Measurements from ENCODE around the gene PHOSPHO1. TPM values are rescaled to one million over a fixed set of nuclear protein-coding genes. Genes with fewer than 3 reads are reported as not detected.
"Not testable (repeated sequence)": the region's sequence is repeated elsewhere in the genome, so short reads cannot be mapped to it uniquely, and the experiment has no call there.

The PHOSPHO1 gene
- total and polyA plus RNA-seq, 9 donors, result 0.23 to 0.92 (median 0.25) TPM; not detected in 5

DNA sequence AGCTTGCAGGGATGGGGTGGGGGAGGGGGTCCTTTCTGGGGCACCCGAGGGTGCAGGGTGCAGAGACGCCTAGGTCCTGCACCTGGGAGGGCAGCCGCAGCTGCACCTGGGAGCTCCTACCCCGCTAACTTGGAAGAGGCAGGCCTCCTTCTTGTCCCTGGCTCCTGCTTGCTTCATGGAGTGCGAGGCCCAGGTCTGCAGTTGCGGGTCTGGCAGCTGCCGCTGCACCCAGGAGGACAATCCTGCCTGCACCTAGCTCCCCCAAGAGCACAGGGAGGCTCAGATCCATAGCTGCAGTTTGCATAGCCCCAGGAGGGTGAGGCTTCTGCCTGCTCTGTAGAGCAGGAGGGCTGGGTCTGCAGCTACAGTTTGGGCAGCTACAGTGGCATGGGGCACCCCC lies 46.8 kb downstream of the PHOSPHO1 start:
- peaks cover 0 to under 1% of the 10 kb centered on the region in 2 donors for H3K9me3 ChIP-seq
- TF ChIP-seq EP300 (IDR thresholded peaks at IDR 0.05), result no peak
- TF ChIP-seq POLR2A (IDR thresholded peaks at IDR 0.05), result no peak
- TF ChIP-seq, protein P1, sequence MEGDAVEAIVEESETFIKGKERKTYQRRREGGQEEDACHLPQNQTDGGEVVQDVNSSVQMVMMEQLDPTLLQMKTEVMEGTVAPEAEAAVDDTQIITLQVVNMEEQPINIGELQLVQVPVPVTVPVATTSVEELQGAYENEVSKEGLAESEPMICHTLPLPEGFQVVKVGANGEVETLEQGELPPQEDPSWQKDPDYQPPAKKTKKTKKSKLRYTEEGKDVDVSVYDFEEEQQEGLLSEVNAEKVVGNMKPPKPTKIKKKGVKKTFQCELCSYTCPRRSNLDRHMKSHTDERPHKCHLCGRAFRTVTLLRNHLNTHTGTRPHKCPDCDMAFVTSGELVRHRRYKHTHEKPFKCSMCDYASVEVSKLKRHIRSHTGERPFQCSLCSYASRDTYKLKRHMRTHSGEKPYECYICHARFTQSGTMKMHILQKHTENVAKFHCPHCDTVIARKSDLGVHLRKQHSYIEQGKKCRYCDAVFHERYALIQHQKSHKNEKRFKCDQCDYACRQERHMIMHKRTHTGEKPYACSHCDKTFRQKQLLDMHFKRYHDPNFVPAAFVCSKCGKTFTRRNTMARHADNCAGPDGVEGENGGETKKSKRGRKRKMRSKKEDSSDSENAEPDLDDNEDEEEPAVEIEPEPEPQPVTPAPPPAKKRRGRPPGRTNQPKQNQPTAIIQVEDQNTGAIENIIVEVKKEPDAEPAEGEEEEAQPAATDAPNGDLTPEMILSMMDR (IDR thresholded peaks at IDR 0.05), result no peak
- intact Hi-C loops (cut with DNase I), result no loop called here

DNA sequence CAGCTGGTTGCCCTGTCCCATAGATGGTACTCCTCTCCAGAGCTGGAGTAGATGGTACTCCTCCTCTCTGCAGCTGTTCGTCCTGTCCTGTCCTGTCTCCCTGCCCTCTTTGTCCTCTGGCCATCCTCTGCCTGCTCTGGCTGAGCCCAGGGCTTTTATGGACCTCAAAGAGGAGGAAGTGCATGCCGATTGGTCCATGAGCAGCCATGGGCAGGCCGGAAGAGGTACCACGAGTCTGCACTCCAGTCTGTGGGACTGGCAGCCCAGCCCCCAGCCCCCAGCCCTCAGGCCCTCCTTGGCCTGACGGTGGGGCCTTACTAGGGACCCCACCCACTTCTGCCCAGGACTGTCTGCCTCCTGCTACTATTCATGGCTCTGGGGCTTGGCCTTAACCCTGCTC lies 47.2 kb downstream of the PHOSPHO1 start:
- no peak for DNase-seq
- no peaks in the 10 kb centered on the region for H3K4me1 ChIP-seq (ENCODE audit: insufficient read depth)
- TF ChIP-seq, protein P1 (IDR thresholded peaks at IDR 0.05), result no peak
- TF ChIP-seq EP300 (IDR thresholded peaks at IDR 0.05) (no peak), POLR2A (IDR thresholded peaks at IDR 0.05) (no peak)
- 78 to 92% (median 79%) methylated on average over 5 of the region's 5 CpGs for WGBS, 3 donors
- intact Hi-C loops (cut with DNase I), result no loop called here
- no peak overlapping the region for H3K27ac ChIP-seq
- H3K9me3 ChIP-seq, result peaks cover 0 to 3% of the 10 kb centered on the region in 2 donors
- no peaks in the 10 kb centered on the region for H3K36me3 ChIP-seq
- H3K27me3 ChIP-seq, result no peaks in the 10 kb centered on the region
- H3K4me3 ChIP-seq, result no peak overlapping the region

More for the DNA sequence above, 46.8 kb downstream of the PHOSPHO1 start:
- Histone ChIP-seq H3K27ac (no peak overlapping the region), H3K4me3 (no peak overlapping the region), H3K4me1 (ENCODE audit: insufficient read depth) (no peaks in the 10 kb centered on the region), H3K36me3 (no peaks in the 10 kb centered on the region), H3K27me3 (no peaks in the 10 kb centered on the region)
- WGBS, 3 donors, result 82 to 89% (median 86%) methylated on average over 6 to 7 of the region's 7 CpGs
- no peak for DNase-seq

DNA sequence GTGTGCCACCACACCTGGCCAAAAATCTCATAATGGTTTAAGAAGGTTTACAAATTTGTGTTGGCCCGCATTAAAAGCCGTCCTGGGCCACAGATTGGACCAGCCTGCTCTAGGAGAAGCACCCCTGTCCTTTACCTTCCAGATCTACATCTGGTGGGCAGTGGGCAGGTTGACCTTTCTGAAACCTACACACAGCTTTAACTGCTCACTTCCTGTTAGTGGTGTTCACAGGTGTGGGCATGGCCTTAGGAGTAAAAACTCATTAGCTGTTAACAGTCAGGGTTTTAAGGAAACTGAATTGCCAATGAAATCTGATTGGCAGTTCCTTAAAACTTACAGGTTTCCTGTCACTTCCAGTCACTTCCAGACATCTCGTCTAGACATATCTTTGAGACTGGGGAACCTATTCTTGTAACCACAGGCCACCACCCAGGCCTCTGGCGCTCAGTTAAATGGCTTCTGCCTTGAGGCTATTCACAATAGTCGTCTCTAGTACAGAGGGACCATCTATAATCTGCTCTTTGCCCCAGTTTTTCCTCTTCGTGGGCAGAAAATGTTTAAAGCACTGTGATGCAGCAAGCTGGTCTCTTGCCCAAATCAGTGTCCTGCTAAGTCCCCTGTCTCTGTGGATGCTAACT lies 49.5 kb downstream of the PHOSPHO1 start:
- Histone ChIP-seq H3K27me3 (no peaks in the 10 kb centered on the region), H3K27ac (no peak overlapping the region), H3K9me3 (peaks cover 0 to 3% of the 10 kb centered on the region in 2 donors), H3K4me3 (no peak overlapping the region), H3K4me1 (ENCODE audit: insufficient read depth) (no peaks in the 10 kb centered on the region), H3K36me3 (no peaks in the 10 kb centered on the region)
- TF ChIP-seq EP300 (IDR thresholded peaks at IDR 0.05) (no peak), POLR2A (IDR thresholded peaks at IDR 0.05) (no peak)
- TF ChIP-seq, protein P1 (IDR thresholded peaks at IDR 0.05), result no peak
- intact Hi-C loops (cut with DNase I), result no loop called here
- 74 to 87% (median 85%) methylated on average over 6 of the region's 6 CpGs for WGBS, 3 donors
- DNase-seq, result no peak

DNA sequence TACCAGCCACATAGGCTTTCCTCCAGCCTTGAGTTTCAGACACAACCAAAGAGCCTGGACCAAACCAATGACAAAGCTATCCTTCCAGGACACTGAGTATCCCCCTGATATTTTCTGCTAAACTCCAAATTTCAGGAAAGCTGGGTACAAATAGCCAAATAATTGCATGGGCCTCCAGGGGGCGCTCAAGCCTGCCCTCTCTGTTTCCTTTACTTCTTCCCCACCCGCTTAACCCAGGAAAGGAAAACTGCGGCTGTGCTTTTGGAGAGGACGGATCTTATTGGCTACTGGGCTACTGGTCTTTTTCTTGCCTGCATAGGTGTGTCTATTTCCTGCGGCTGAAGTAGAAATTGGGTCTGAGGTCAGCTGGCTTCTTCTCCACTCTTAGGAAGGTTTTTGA lies 50.3 kb downstream of the PHOSPHO1 start:
- WGBS, 3 donors, result 8 to 14% (median 13%) methylated on average over 5 of the region's 5 CpGs
- Histone ChIP-seq H3K4me3 (no peak overlapping the region), H3K9me3 (peaks cover 0 to 5% of the 10 kb centered on the region in 2 donors), H3K27ac (no peak overlapping the region), H3K4me1 (ENCODE audit: insufficient read depth) (no peaks in the 10 kb centered on the region), H3K36me3 (no peaks in the 10 kb centered on the region), H3K27me3 (no peaks in the 10 kb centered on the region)
- peak in 3 of 5 donors; percentile 37 to 50 (median 47) for DNase-seq
- TF ChIP-seq EP300 (IDR thresholded peaks at IDR 0.05), result no peak
- TF ChIP-seq, protein P1 (IDR thresholded peaks at IDR 0.05), result peak in 1 of 3 donors; percentile 31
- TF ChIP-seq POLR2A (IDR thresholded peaks at IDR 0.05), result no peak
- intact Hi-C loops (cut with DNase I), result no loop called here

DNA sequence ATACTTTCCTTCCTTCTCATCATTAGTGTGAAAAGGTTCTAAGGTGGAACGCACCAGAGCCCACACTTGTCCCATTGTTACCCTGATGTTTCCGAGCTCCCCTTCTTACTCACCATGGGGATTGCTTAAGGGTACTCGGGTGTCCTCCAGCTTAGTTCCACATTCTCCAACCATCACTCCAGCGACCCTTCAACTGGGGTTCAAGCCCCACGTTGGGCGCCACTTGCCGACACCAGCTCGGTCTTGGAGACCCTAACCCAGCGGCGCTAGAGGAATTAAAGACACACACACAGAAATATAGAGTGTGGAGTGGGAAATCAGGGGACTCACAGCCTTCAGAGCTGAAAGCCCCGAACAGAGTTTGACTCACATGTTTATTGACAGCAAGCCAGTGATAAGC lies 54.6 kb downstream of the PHOSPHO1 start:
- not testable (repeated sequence) for H3K4me3 ChIP-seq; H3K9me3 ChIP-seq; H3K36me3 ChIP-seq; H3K27ac ChIP-seq; H3K4me1 ChIP-seq (ENCODE audit: insufficient read depth); H3K27me3 ChIP-seq; DNase-seq
- intact Hi-C loops (cut with DNase I), result loop anchor here in 1 of 4 donors (10.0 kb wide), 1 partner anchor 49 kb away; no protein-coding TSS in a partner anchor
- WGBS, 3 donors, result 85 to 93% (median 88%) methylated on average over 11 of the region's 11 CpGs

Data from ovary (tissue), 9 donors.